Middle frontal gyrus (tissue), 1 donor: ENCODE measurements around the gene OAF.

Experiments
- DNase-seq: peaks from one replicate; pipeline ENCODE4 v3.0.0-alpha.2; 2015; ENCODE audit warnings: low spot score; ENCODE audit errors: extremely low spot score

The OAF gene

GRCh38 chr11:120221115-120221752 lies 10.4 kb downstream of the OAF start:
- DNase-seq: no peak

GRCh38 chr11:120222916-120223315 lies 12.1 kb downstream of the OAF start:
- no peak for DNase-seq

- no peak for DNase-seq
Observed at GRCh38 chr11:120223793-120224192, 13.0 kb downstream of the OAF start.

- DNase-seq: no peak
Observed at GRCh38 chr11:120224361-120224760, 13.5 kb downstream of the OAF start.

GRCh38 chr11:120224972-120225909 lies 14.4 kb downstream of the OAF start:
- DNase-seq: no peak

- no peak for DNase-seq
Observed at GRCh38 chr11:120226242-120226641, 15.4 kb downstream of the OAF start.

- no peak for DNase-seq
Observed at GRCh38 chr11:120226714-120227113, 15.9 kb downstream of the OAF start.

GRCh38 chr11:120227228-120227852 lies 16.5 kb downstream of the OAF start:
- no peak for DNase-seq

- no peak for DNase-seq
Observed at GRCh38 chr11:120228794-120229384, 18.1 kb downstream of the OAF start.

DNA sequence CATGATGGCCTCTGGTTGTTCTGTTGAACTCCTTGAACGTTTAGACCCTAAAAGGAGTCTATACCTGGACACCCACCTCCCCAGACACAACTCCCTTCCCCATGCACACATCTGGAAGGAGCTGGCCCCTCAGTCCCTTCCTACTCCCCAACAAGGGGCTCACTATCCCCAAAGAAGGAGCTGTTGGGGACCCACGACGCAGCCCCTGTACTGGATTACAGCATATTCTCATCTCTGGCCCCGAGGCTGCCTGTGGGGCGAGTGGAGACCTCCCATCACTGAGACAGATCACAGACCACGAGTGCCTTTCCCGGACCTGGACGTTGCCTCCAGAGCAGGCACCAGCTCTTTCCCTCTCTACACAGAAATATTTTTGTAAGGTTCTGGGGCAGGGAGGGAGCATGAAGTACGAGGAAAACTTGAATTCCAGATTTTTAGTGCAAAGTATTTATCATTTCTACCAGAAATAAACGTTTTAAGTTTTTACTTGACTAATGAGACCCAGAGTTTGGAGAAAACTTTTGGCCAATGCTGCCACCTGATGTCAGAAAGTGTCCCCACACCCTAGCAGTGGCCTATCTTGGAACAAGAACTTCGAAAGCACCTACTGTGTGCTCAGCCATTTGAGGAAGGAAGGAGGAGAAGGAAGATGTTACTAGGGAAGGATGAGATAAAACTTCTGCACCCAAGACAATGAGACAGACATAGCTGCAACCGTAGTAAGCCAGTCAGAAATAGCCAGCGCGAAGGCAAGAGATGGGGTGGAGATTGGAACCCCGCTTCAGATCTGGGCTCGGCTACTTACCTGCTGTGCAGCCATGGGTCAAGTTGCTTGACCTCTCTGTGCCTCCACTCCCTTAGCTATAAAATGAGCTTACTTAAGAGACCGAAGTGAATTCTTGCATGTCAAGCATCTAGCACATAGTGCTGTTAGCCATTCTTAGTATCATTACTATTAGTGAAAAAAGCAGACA lies 18.9 kb downstream of the OAF start:
- DNase-seq: no peak

DNA sequence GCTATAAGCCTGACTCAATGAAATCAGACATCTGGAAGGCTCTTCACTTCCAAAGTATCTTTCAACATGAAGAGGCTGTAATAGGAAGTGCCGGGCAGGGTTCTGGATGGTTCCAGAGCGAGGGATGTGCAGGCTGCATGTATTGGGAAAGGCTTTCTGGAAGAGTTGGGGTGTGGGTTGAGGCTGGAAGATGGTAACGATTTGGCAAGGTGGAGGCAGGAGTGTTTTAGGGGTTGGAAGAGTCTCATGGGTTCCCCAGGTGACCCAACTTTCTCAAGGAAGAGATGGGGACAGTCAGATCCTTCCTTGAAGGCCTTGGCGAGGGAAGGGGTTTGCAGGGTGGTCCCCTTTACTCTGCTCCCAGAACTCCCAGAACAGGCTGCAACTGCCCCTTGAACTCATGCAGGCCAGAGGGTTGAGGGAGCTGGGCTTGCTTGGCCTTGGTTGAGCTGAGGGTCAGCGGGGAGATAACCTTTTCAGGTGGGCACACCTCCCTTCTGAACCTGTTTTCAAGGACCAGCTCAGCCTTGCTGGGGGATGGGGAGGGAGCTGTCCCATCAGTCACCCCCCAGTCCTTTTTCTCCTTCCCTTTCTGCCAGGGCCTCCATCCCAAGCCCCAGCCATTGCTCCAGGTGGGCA lies 19.7 kb downstream of the OAF start:
- DNase-seq: no peak

DNA sequence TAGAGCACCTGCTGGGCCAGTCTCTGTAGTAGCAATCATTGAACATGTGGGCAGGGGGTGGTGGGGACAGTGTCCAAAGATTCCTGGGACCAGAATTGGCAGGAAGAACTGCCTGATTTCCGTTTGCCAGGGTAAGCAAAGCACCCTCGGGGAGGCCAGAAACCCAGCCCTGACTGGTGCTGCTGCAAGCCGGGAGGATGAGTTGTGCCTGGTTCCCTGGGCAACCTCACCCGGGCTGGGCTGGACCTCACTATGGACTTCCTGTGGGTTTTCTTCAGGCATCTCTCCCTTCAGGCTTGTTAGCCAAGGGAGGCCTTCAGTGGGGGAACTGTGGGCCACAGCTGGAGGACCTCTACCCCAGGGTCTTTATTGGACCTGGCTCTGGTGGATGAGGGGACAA lies 21.1 kb downstream of the OAF start:
- no peak for DNase-seq

GRCh38 chr11:120233207-120233803 lies 22.5 kb downstream of the OAF start:
- DNase-seq: no peak

GRCh38 chr11:120235024-120235628 lies 24.3 kb downstream of the OAF start:
- no peak for DNase-seq

GRCh38 chr11:120236169-120237107 lies 25.6 kb downstream of the OAF start:
- DNase-seq: no peak

- no peak for DNase-seq
Observed at GRCh38 chr11:120238968-120239620, 28.3 kb downstream of the OAF start.

GRCh38 chr11:120239713-120240640 lies 29.1 kb downstream of the OAF start, which contains the start of gene POU2F3:
POU2F3 (plus strand) TSS chr11:120240140; CDS start chr11:120240344, 204 bp downstream.
- no peak for DNase-seq
